GM12865 (cell line): ENCODE results near the gene PCDH9.

ENCODE experiments used
- DNase-seq: peaks from one replicate; pipeline ENCODE4 v3.0.0; 2010; ENCODE audit warnings: low read depth
- H3K4me3 ChIP-seq: 2 replicates; pipeline ENCODE4 v1.5.1; 2011; ENCODE audit warnings: mild to moderate bottlenecking, low read depth, low read length, control low read depth
- CTCF ChIP-seq: IDR thresholded peaks from 2 replicates; pipeline ENCODE4 v1.5.1; 2011; ENCODE audit warnings: low read length, control low read depth, low read depth, inconsistent platforms; ENCODE audit not compliant: insufficient read depth; ENCODE audit errors: missing control alignments

The PCDH9 gene

GRCh38 chr13:66675620-66676019 lies 554.5 kb downstream of the PCDH9 start:
- TF ChIP-seq CTCF, result no peak
- DNase-seq, result no peak

DNA sequence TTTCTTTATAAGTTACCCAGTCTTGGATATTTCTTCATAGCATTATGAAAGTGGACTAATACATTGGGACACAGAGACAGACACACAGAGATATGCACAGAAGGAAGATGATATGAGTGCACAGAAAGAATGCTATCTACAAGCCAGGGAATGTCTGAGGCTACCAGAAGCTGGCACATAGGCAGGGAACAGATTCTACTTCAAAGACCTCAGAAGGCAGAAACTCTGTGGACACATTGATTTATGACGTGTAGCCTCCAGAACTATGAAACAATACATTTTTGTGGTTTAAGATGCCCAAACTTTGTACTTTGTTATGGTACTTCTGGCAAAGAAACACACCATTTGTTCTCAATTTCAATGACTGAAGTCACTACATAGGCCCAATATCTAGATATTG lies 556.7 kb downstream of the PCDH9 start:
- H3K4me3 ChIP-seq, result no peak overlapping the region
- DNase-seq, result no peak
- TF ChIP-seq CTCF, result no peak

More at GRCh38 chr13:66675620-66676019, 554.5 kb downstream of the PCDH9 start:
- H3K4me3 ChIP-seq, result no peak overlapping the region

- TF ChIP-seq CTCF, result no peak
- no peak overlapping the region for H3K4me3 ChIP-seq
- DNase-seq, result peak; percentile 1
Measured at GRCh38 chr13:66665991-66666390, 564.1 kb downstream of the PCDH9 start.

- TF ChIP-seq CTCF, result no peak
- DNase-seq, result no peak
- no peak overlapping the region for H3K4me3 ChIP-seq
Measured at GRCh38 chr13:66663711-66664110, 566.4 kb downstream of the PCDH9 start.

DNA sequence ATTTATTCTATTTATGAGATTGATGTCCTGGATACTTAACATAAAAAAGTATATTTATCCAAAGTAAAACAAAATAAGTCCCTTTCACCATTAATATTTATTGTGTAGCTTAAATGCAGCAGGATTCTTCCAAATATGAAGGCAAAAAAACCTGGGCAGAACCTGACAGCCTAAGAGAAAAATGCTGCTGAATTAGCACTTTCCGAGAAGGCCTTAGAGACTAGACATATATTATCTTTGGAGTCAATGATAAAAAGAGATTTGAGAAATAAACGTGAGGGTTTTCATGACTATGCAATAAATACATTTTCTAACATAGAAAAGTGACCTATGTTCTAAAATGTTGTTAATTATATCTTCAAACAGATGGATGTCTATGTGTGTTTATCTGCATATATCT lies 566.9 kb downstream of the PCDH9 start:
- no peak for TF ChIP-seq CTCF
- no peak overlapping the region for H3K4me3 ChIP-seq
- no peak for DNase-seq

- H3K4me3 ChIP-seq, result no peak overlapping the region
- TF ChIP-seq CTCF, result no peak
- DNase-seq, result no peak
Measured at GRCh38 chr13:66661336-66661735, 568.8 kb downstream of the PCDH9 start.

DNA sequence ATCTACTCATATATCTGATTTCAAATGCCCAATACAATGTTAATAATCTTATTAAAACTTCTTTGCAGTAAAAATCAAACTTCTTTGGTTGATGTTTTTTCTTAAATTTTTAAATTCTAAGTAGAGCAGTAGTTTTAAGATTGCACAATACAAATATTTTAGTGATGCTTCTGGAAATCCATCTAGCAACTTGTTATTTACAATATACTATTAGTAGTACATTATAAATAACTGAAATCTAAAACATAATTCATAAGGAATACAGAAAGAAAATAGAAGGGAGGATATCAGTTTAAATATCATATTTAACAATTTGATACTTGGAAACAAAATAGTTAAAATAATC lies 569.7 kb downstream of the PCDH9 start:
- no peak for TF ChIP-seq CTCF
- no peak overlapping the region for H3K4me3 ChIP-seq
- DNase-seq, result no peak
